ENCODE results near the gene PCYT1A.

Gene PCYT1A

DNA sequence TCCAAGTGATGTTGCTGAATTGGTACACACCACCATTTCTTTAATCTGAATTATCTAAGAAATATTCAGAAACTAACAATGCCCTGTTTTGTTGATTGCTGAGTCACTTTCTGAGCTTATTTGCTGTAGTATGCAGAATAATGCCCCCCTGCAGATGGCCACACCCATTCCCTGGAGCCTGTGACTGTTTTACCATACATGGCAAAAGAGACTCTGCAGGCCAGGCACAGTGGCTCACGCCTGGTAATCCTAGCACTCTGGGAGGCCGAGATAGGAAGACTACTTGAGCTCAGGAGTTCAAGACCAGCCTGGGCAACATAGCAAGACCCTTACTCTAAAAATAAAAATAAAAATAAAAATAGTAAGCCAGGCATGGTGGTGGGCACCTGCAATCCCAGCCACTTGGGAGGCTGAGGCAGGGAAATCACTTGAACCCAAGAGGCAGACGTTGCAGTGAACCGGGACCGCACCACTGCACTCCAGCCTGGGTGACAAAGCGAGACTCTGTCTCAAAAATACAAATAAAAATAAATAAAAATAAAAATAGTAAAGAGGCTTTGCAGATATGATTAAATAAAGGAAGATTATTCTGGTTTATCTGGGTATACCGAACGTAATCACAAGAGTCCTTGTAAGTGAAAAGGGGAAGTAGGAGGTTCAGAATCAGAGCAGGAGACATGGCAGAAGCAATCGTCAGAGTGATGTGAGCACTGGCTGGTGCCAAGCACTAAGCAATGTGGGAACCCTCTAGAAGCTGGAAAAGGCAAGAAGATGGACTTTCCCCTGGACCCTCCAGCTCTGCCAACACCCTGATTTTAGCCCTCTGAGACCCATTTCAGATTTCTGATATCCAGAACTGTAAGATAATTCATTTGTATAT lies 19.0 kb downstream of the PCYT1A start:
- H2AFZ ChIP-seq (ENCODE audit: low read depth, low read length) = no peak overlapping the region
- TF ChIP-seq, protein P1, sequence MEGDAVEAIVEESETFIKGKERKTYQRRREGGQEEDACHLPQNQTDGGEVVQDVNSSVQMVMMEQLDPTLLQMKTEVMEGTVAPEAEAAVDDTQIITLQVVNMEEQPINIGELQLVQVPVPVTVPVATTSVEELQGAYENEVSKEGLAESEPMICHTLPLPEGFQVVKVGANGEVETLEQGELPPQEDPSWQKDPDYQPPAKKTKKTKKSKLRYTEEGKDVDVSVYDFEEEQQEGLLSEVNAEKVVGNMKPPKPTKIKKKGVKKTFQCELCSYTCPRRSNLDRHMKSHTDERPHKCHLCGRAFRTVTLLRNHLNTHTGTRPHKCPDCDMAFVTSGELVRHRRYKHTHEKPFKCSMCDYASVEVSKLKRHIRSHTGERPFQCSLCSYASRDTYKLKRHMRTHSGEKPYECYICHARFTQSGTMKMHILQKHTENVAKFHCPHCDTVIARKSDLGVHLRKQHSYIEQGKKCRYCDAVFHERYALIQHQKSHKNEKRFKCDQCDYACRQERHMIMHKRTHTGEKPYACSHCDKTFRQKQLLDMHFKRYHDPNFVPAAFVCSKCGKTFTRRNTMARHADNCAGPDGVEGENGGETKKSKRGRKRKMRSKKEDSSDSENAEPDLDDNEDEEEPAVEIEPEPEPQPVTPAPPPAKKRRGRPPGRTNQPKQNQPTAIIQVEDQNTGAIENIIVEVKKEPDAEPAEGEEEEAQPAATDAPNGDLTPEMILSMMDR (IDR thresholded peaks at IDR 0.05; ENCODE audit: borderline replicate concordance, extremely low read depth, low read length, poor library complexity, severe bottlenecking) = no peak
- TF ChIP-seq EZH2 (IDR thresholded peaks at IDR 0.05; ENCODE audit: borderline replicate concordance, low read depth, low read length, severe bottlenecking) = no peak
- no peaks in the 10 kb centered on the region for H3K4me1 ChIP-seq (ENCODE audit: insufficient read depth, low read length)
- H3K4me3 ChIP-seq (ENCODE audit: low read depth in 1 of 2, low read length in 2 of 2) = no peak overlapping the region
- ATAC-seq (ENCODE audit: insufficient read depth, low read depth) (no peak), DNase-seq (no peak)
- H4K20me1 ChIP-seq (ENCODE audit: insufficient read depth, low read length) = no peaks in the 10 kb centered on the region
- H3K4me2 ChIP-seq (ENCODE audit: insufficient read depth, low read length) = no peak overlapping the region
- peaks cover 8% of the 10 kb centered on the region; the same call in 1 of the 2 replicates for H3K79me2 ChIP-seq (ENCODE audit: insufficient read depth, low read length)
- H3K36me3 ChIP-seq (ENCODE audit: insufficient read depth, low read length) = peaks cover 27% of the 10 kb centered on the region
- no peak overlapping the region for H3K9ac ChIP-seq (ENCODE audit: low read depth, low read length)
- no peaks in the 10 kb centered on the region for H3K27me3 ChIP-seq (ENCODE audit: insufficient read depth, low read length, poor library complexity)
- H3K9me3 ChIP-seq (ENCODE audit: insufficient read depth, low read length, severe bottlenecking) = peaks cover 4% of the 10 kb centered on the region
- no peak overlapping the region for H3K27ac ChIP-seq (ENCODE audit: low read length)

DNA sequence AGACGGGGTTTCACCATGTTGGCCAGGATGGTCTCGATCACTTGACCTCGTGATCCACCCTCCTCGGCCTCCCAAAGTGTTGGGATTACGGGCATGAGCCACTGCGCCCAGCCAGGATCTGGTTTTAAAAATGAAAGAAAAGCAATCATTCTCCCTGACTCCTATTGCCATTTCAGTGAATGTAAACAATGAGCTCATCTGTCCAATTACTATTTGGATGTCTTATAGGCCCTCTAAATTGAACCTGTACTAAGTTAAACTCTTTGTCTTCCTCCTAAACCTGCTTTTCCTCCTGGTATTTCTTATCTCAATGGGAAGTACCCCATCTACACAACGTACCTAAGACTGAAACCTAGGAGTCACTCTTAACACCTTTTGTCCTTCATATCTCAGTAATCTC lies 23.7 kb downstream of the PCYT1A start:
- Histone ChIP-seq H3K4me3 (ENCODE audit: low read depth in 1 of 2, low read length in 2 of 2) (no peak overlapping the region), H3K9me3 (ENCODE audit: insufficient read depth, low read length, severe bottlenecking) (no peaks in the 10 kb centered on the region), H3K36me3 (ENCODE audit: insufficient read depth, low read length) (peaks cover 20% of the 10 kb centered on the region; the same call in 1 of the 2 replicates), H3K4me1 (ENCODE audit: insufficient read depth, low read length) (no peaks in the 10 kb centered on the region), H3K79me2 (ENCODE audit: insufficient read depth, low read length) (0 out of 2 replicates have a peak, but pooled peaks cover 4% of the 10 kb centered on the region), H3K4me2 (ENCODE audit: insufficient read depth, low read length) (no peak overlapping the region), H3K27me3 (ENCODE audit: insufficient read depth, low read length, poor library complexity) (no peaks in the 10 kb centered on the region), H3K27ac (ENCODE audit: low read length) (no peak overlapping the region), H3K9ac (ENCODE audit: low read depth, low read length) (no peak overlapping the region), H2AFZ (ENCODE audit: low read depth, low read length) (no peak overlapping the region), H4K20me1 (ENCODE audit: insufficient read depth, low read length) (no peaks in the 10 kb centered on the region)
- DNase-seq (no peak), ATAC-seq (ENCODE audit: insufficient read depth, low read depth) (no peak)
- TF ChIP-seq, protein P1 (IDR thresholded peaks at IDR 0.05; ENCODE audit: borderline replicate concordance, extremely low read depth, low read length, poor library complexity, severe bottlenecking) = no peak
- no peak for TF ChIP-seq EZH2 (IDR thresholded peaks at IDR 0.05; ENCODE audit: borderline replicate concordance, low read depth, low read length, severe bottlenecking)

DNA sequence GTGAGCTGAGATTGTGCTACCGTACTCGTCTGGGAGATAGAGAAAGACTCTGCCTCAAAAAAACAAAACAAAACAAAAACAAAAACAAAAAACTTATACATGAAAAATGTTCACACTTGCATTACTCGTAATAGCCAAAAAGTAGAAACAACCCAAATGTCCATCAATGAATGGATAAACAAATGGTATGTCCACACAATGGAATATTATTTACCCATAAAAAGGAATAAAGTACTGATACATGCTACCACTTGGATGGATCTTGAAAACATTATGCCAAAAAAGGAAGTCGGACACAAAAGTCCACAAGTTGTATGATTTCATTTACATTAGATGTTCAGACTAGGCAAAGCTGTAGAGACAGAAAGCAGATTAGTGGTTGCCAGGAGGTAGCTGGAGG lies 26.7 kb downstream of the PCYT1A start:
- DNase-seq = no peak
- no peaks in the 10 kb centered on the region for H3K4me1 ChIP-seq (ENCODE audit: insufficient read depth, low read length)
- ATAC-seq (ENCODE audit: insufficient read depth, low read depth) = no peak
- no peak overlapping the region for H3K4me3 ChIP-seq (ENCODE audit: low read depth in 1 of 2, low read length in 2 of 2)
- no peaks in the 10 kb centered on the region for H3K9me3 ChIP-seq (ENCODE audit: insufficient read depth, low read length, severe bottlenecking)
- H3K79me2 ChIP-seq (ENCODE audit: insufficient read depth, low read length) = 0 out of 2 replicates have a peak, but pooled peaks cover 4% of the 10 kb centered on the region
- no peak overlapping the region for H3K27ac ChIP-seq (ENCODE audit: low read length)
- H3K36me3 ChIP-seq (ENCODE audit: insufficient read depth, low read length) = peaks cover 18% of the 10 kb centered on the region; the same call in 1 of the 2 replicates
- H2AFZ ChIP-seq (ENCODE audit: low read depth, low read length) = no peak overlapping the region
- no peak overlapping the region for H3K9ac ChIP-seq (ENCODE audit: low read depth, low read length)
- no peaks in the 10 kb centered on the region for H4K20me1 ChIP-seq (ENCODE audit: insufficient read depth, low read length)
- TF ChIP-seq EZH2 (IDR thresholded peaks at IDR 0.05; ENCODE audit: borderline replicate concordance, low read depth, low read length, severe bottlenecking) = no peak
- TF ChIP-seq, protein P1 (IDR thresholded peaks at IDR 0.05; ENCODE audit: borderline replicate concordance, extremely low read depth, low read length, poor library complexity, severe bottlenecking) = no peak
- H3K4me2 ChIP-seq (ENCODE audit: insufficient read depth, low read length) = no peak overlapping the region
- H3K27me3 ChIP-seq (ENCODE audit: insufficient read depth, low read length, poor library complexity) = no peaks in the 10 kb centered on the region

All from DND-41 (cell line).